Endothelial cell of umbilical vein (primary cell): ENCODE results near the gene CALHM6. TPM values are rescaled to one million over a fixed set of nuclear protein-coding genes. Genes with fewer than 3 reads are reported as not detected.

Experiments
- BruUV-seq: library from RNA; stranded (reverse); fragments of 400-500 nt; replicated peaks from 2 replicates; lab custom pipeline; 2021; lab: Mats Ljungman, UMichigan
- CTCF ChIA-PET: fragments of 300-600, 350-600 bp; sonication (Branson Sonifier 250); formaldehyde crosslinking; loops from one replicate; lab custom pipeline; 2021; ENCODE audit warnings: antibody characterized with exemption, inconsistent platforms; lab: Charles Lee
- POLR2A ChIA-PET: fragments of 300-600, 350-600 bp; sonication (Branson Sonifier 250); formaldehyde crosslinking; loops from one replicate; lab custom pipeline; 2021; ENCODE audit warnings: antibody characterized with exemption, inconsistent platforms; lab: Charles Lee
- DNase-seq: peaks from one replicate; pipeline ENCODE4 v3.0.0-alpha.2; 2011; ENCODE audit warnings: low read depth, low spot score
- FAIRE-seq: peaks from 2 replicates; lab custom pipeline; 2011; peaks lifted over from hg19 to GRCh38; lab: Jason Lieb, UNC
- H2AFZ ChIP-seq: 2 replicates; pipeline ENCODE4 v1.6.0; 2012; ENCODE audit warnings: low read depth, low read length, control low read depth, inconsistent platforms
- H3K27ac ChIP-seq: 2 replicates; pipeline ENCODE4 v1.5.1; 2011; ENCODE audit warnings: low read depth, mild to moderate bottlenecking, control low read depth, low read length, moderate library complexity; ENCODE audit not compliant: insufficient read depth
- H3K27me3 ChIP-seq, 2 experiments: 2 replicates each; pipeline versions ENCODE4 v1.6.0 to v1.6.1; 2011; ENCODE audit warnings: low read length in 2 of 2, mixed read lengths in 1 of 2; ENCODE audit not compliant: control insufficient read depth in 2 of 2, insufficient read depth in 2 of 2
- H3K36me3 ChIP-seq, 2 experiments: 2 replicates in 1 of 2; 3 replicates in 1 of 2; pipeline ENCODE4 v1.5.1; 2011; ENCODE audit warnings: low read length in 2 of 2, mild to moderate bottlenecking in 1 of 2, moderate library complexity in 1 of 2; ENCODE audit not compliant: control insufficient read depth in 2 of 2, insufficient read depth in 2 of 2; ENCODE audit errors: extremely low read depth in 1 of 2
- H3K4me1 ChIP-seq: 3 replicates; pipeline ENCODE4 v1.5.1; 2011; ENCODE audit warnings: mild to moderate bottlenecking, low read length; ENCODE audit not compliant: control insufficient read depth, insufficient read depth; ENCODE audit errors: extremely low read depth
- H3K4me2 ChIP-seq: 2 replicates; pipeline ENCODE4 v1.6.1; 2011; ENCODE audit warnings: low read length, control low read depth, mixed read lengths; ENCODE audit not compliant: insufficient read depth
- H3K4me3 ChIP-seq, 3 experiments: fragments of 200-600 bp in 1 of 3; sonication (generic), shearing (Covaris generic) in 1 of 3; replicated peaks in 1 of 3; 2 replicates each; pipeline ENCODE4 v1.5.1; 2011 to 2016; ENCODE audit warnings: control low read depth in 3 of 3, low read length in 3 of 3, mild to moderate bottlenecking in 2 of 3, inconsistent platforms in 1 of 3, low read depth in 1 of 3, moderate library complexity in 1 of 3; ENCODE audit not compliant: insufficient read depth in 1 of 3
- H3K79me2 ChIP-seq: 2 replicates; pipeline ENCODE4 v1.6.0; 2012; ENCODE audit warnings: low read length, inconsistent platforms; ENCODE audit not compliant: control insufficient read depth, insufficient read depth
- H3K9ac ChIP-seq: replicated peaks from 2 replicates; pipeline ENCODE3; 2011; ENCODE audit warnings: low read length, control low read depth; ENCODE audit not compliant: insufficient read depth; ENCODE audit errors: extremely low read depth
- H3K9me1 ChIP-seq: replicated peaks from 3 replicates; pipeline ENCODE4 v1.6.0; 2011; ENCODE audit warnings: mild to moderate bottlenecking, low read length; ENCODE audit not compliant: control insufficient read depth, insufficient read depth; ENCODE audit errors: extremely low read depth
- H3K9me3 ChIP-seq: replicated peaks from 2 replicates; pipeline ENCODE4 v1.5.1; 2012; ENCODE audit warnings: low read length, inconsistent platforms; ENCODE audit not compliant: control insufficient read depth, insufficient read depth
- H4K20me1 ChIP-seq: replicated peaks from 2 replicates; pipeline ENCODE3; 2011; ENCODE audit warnings: mild to moderate bottlenecking, low read length; ENCODE audit not compliant: control insufficient read depth, insufficient read depth; ENCODE audit errors: extremely low read depth
- EZH2 ChIP-seq: IDR thresholded peaks from 2 replicates; pipeline ENCODE4 v1.6.1; 2012; ENCODE audit warnings: borderline replicate concordance, low read depth, mild to moderate bottlenecking, moderate library complexity, low read length, inconsistent platforms; ENCODE audit not compliant: severe bottlenecking
- FOS ChIP-seq: IDR thresholded peaks from 2 replicates; pipeline ENCODE4 v1.6.1; 2011; ENCODE audit warnings: mild to moderate bottlenecking, low read length, moderate library complexity, borderline replicate concordance; ENCODE audit not compliant: insufficient read depth
- GATA2 ChIP-seq: IDR thresholded peaks from 2 replicates; pipeline ENCODE4 v1.7.0; 2011; ENCODE audit warnings: low read depth, mild to moderate bottlenecking, moderate library complexity, mixed read lengths, low read length; ENCODE audit not compliant: insufficient read length, insufficient read depth
- MYC ChIP-seq: IDR thresholded peaks from one replicate; pipeline ENCODE4 v1.6.1; 2011; ENCODE audit warnings: mild to moderate bottlenecking, low read depth, low read length
- POLR2AphosphoS5 ChIP-seq: IDR thresholded peaks from 2 replicates; pipeline ENCODE4 v1.6.1; 2012; ENCODE audit warnings: low read depth, mild to moderate bottlenecking, control low read depth, low read length, moderate library complexity; ENCODE audit not compliant: insufficient read depth
- dilution Hi-C: fragments of 300-500 bp; cut with MboI; formaldehyde crosslinking; loops from one replicate; pipeline ENCODE4 v1.15.0; 2019; ENCODE audit warnings: low sequenced_read_pairs; ENCODE audit not compliant: extremely low pct_ligation_motif_present
- intact Hi-C: fragments of 100-400 bp; cut with micrococcal nuclease; formaldehyde crosslinking; loops from one replicate; pipeline ENCODE4 v1.10.0; 2022
- polyA plus RNA-seq, 4 experiments: library from polyadenylated mRNA; depleted of rRNA in 3 of 4; stranded (reverse) in 3 of 4; unstranded in 1 of 4; fragments of >200 nt; gene quantifications; 2 replicates each; pipeline versions ENCODE4 v1.2.1 to v1.2.3, GENCODE V29; 2011 to 2012; ENCODE audit warnings: missing spikeins in 1 of 4
- total RNA-seq: library from RNA; stranded (reverse); gene quantifications from 2 replicates; pipeline ENCODE4 v1.2.3, GENCODE V29; 2021

CALHM6 gene
- total and polyA plus RNA-seq, 2 donors (not counting 3 experiments of a cell fraction or from before 2014, with no cell fraction given): 0.08 TPM; not detected in 1

DNA sequence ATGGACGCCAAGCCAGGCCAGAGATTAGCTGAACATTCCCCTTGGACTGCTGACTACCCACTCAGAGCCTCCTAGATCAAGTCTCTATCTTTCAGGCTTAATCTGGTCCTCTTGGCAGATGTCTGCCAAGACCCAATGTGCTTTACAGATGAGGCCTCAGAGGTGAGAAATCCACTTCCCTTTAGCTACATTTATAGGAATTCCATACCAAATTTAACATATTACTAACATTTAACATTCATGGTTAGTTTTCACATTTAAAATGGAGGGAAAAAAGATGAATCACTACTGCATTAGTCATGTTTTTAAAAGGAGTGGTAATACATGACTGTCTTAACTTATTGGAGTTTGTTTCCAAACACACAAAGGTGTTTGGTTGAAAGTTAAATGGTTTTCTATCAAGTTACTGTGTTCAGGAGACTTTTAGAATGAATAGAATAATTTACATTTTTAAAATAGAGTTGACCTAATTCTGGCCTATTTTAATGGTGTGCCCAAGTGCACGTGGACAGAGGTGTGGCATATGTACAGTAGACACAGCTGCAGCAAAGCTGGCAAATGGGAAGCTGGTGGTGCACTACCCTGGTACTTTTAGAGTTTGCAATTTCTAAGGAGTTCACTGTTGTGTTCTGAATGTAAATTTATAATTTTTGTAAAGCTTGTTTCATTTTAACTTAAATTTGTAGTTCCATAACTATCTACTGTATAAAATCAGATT is 41.9 kb upstream of the CALHM6 start:
- Histone ChIP-seq H3K9me1 (no peaks in the 10 kb centered on the region), H3K4me2 (no peak overlapping the region), H3K27me3 (no peaks in the 10 kb centered on the region), H3K9ac (no peak overlapping the region), H4K20me1 (no peaks in the 10 kb centered on the region), H2AFZ (peak overlapping the region; percentile 39), H3K79me2 (no peaks in the 10 kb centered on the region), H3K4me1 (no peaks in the 10 kb centered on the region), H3K36me3 (no peaks in the 10 kb centered on the region), H3K27ac (no peak overlapping the region), H3K9me3 (no peaks in the 10 kb centered on the region), H3K4me3 (no peak overlapping the region)
- ChIA-PET CTCF (interaction anchor here (1.2 kb wide), 1 partner anchor 132 kb away, joined by 5 read pairs; no protein-coding TSS in a partner anchor), POLR2A (no interaction called here)
- no peak for TF ChIP-seq EZH2
- peak; percentile 50 for TF ChIP-seq FOS
- no TSS peak for BruUV-seq
- intact Hi-C loops (no loop called here), dilution Hi-C loops (no loop called here)
- DNase-seq: no peak
- FAIRE-seq: no peak

GRCh38 chr6:116420341-116420740 is 40.8 kb upstream of the CALHM6 start:
- dilution Hi-C loops (no loop called here), intact Hi-C loops (no loop called here)
- H3K9me3 ChIP-seq: no peaks in the 10 kb centered on the region
- H3K27ac ChIP-seq: no peak overlapping the region
- no peak overlapping the region for H3K4me2 ChIP-seq
- BruUV-seq: no TSS peak
- H3K9me1 ChIP-seq: no peaks in the 10 kb centered on the region
- ChIA-PET CTCF (interaction anchor here (1.0 to 2.9 kb wide), 3 partner anchors 18 to 24 kb away, joined by 3 to 9 read pairs (median 4); no protein-coding TSS in a partner anchor), POLR2A (no interaction called here)
- DNase-seq: no peak
- H2AFZ ChIP-seq: no peak overlapping the region
- no peak overlapping the region for H3K9ac ChIP-seq
- H3K79me2 ChIP-seq: no peaks in the 10 kb centered on the region
- no peaks in the 10 kb centered on the region for H4K20me1 ChIP-seq
- FAIRE-seq: no peak
- H3K4me3 ChIP-seq: no peak overlapping the region
- no peaks in the 10 kb centered on the region for H3K36me3 ChIP-seq
- no peaks in the 10 kb centered on the region for H3K27me3 ChIP-seq
- H3K4me1 ChIP-seq: no peaks in the 10 kb centered on the region
- TF ChIP-seq EZH2 (no peak), GATA2 (no peak), MYC (no peak), POLR2AphosphoS5 (no peak)
